Measurements from ENCODE around the gene OSCAR. TPM values are rescaled to one million over a fixed set of nuclear protein-coding genes. Genes with fewer than 3 reads are reported as not detected.

Gene OSCAR
- total RNA-seq, 2 experiments from 2014 or later, result 0.68 to 0.76 TPM

GRCh38 chr19:54095136-54095858 is 5.3 kb downstream of the OSCAR start:
- peak overlapping the region; percentile 67 for H3K4me3 Mint-ChIP-seq
- no peaks in the 10 kb centered on the region for H3K36me3 Mint-ChIP-seq (ENCODE audit: low read depth)
- H3K27ac Mint-ChIP-seq, result no peak overlapping the region
- ChIA-PET CTCF (interaction anchor here (0.9 to 1.7 kb wide), 2 partner anchors 8 to 241 kb away, joined by 3 to 4 read pairs; no protein-coding TSS in a partner anchor), POLR2A (interaction anchor here (1.9 kb wide), 1 partner anchor 20 kb away, joined by 7 read pairs; the partner anchor contains the start of genes PRPF31 and TFPT)
- intact Hi-C loops (cut with micrococcal nuclease), result no loop called here
- H3K9me3 Mint-ChIP-seq, result no peaks in the 10 kb centered on the region
- peaks cover 6% of the 10 kb centered on the region for H3K4me1 Mint-ChIP-seq (ENCODE audit: low read depth)
- TF ChIP-seq CTCF (IDR thresholded peaks at IDR 0.05), result no peak
- DNase-seq (no peak), ATAC-seq (no peak)
- peaks cover 21% of the 10 kb centered on the region for H3K27me3 Mint-ChIP-seq

- POLR2A ChIA-PET, result interaction anchor here (1.9 kb wide), 1 partner anchor 21 kb away, joined by 7 read pairs; the partner anchor contains the start of genes PRPF31 and TFPT
- peaks cover 6% of the 10 kb centered on the region for H3K4me1 Mint-ChIP-seq (ENCODE audit: low read depth)
- no peak for TF ChIP-seq CTCF (IDR thresholded peaks at IDR 0.05)
- no peak overlapping the region for H3K4me3 Mint-ChIP-seq
- intact Hi-C loops (cut with micrococcal nuclease), result no loop called here
- ATAC-seq, result no peak
- H3K36me3 Mint-ChIP-seq (ENCODE audit: low read depth), result no peaks in the 10 kb centered on the region
- CTCF ChIA-PET, result interaction anchor here (1.7 kb wide), 1 partner anchor 240 kb away, joined by 4 read pairs; no protein-coding TSS in a partner anchor
- H3K27me3 Mint-ChIP-seq, result peaks cover 21% of the 10 kb centered on the region
- no peaks in the 10 kb centered on the region for H3K9me3 Mint-ChIP-seq
- DNase-seq, result no peak
- no peak overlapping the region for H3K27ac Mint-ChIP-seq
Measured at GRCh38 chr19:54094426-54095000, 6.1 kb downstream of the OSCAR start.

GRCh38 chr19:54084410-54084809 is 16.2 kb downstream of the OSCAR start:
- no peak overlapping the region for H3K4me3 Mint-ChIP-seq
- ChIA-PET POLR2A (no interaction called here), CTCF (no interaction called here)
- ATAC-seq, result no peak
- intact Hi-C loops (cut with micrococcal nuclease), result no loop called here
- peaks cover 1% of the 10 kb centered on the region for H3K27me3 Mint-ChIP-seq
- no peak for DNase-seq
- peaks cover 9% of the 10 kb centered on the region for H3K9me3 Mint-ChIP-seq
- H3K27ac Mint-ChIP-seq, result no peak overlapping the region
- H3K4me1 Mint-ChIP-seq (ENCODE audit: low read depth), result no peaks in the 10 kb centered on the region
- no peak for TF ChIP-seq CTCF (IDR thresholded peaks at IDR 0.05)
- no peaks in the 10 kb centered on the region for H3K36me3 Mint-ChIP-seq (ENCODE audit: low read depth)

- peaks cover 9% of the 10 kb centered on the region for H3K9me3 Mint-ChIP-seq
- no peak for ATAC-seq
- no peak within 1 kb of the TSS for H3K27ac Mint-ChIP-seq
- POLR2A ChIA-PET, result interaction anchor here (0.6 kb wide), 1 partner anchor 12 kb away, joined by 3 read pairs; no protein-coding TSS in a partner anchor
- no peaks in the 10 kb centered on the region for H3K36me3 Mint-ChIP-seq (ENCODE audit: low read depth)
- CTCF ChIA-PET, result no interaction called here
- DNase-seq, result no peak
- intact Hi-C loops (cut with micrococcal nuclease), result no loop called here
- H3K4me3 Mint-ChIP-seq, result no peak within 1 kb of the TSS
- peaks cover 1% of the 10 kb centered on the region for H3K27me3 Mint-ChIP-seq
- no peaks in the 10 kb centered on the region for H3K4me1 Mint-ChIP-seq (ENCODE audit: low read depth)
- no peak for TF ChIP-seq CTCF (IDR thresholded peaks at IDR 0.05)
Measured at GRCh38 chr19:54081032-54081431, 19.6 kb downstream of the OSCAR start, which contains the start of gene TARM1. Gene TARM1, minus strand, starts transcription at chr19:54081365. Its CDS starts 25 bp downstream, at chr19:54081340.

GRCh38 chr19:54077334-54077733 is 23.3 kb downstream of the OSCAR start:
- Mint-ChIP-seq H3K27ac (no peak overlapping the region), H3K4me1 (ENCODE audit: low read depth) (no peaks in the 10 kb centered on the region), H3K27me3 (no peaks in the 10 kb centered on the region), H3K36me3 (ENCODE audit: low read depth) (no peaks in the 10 kb centered on the region), H3K9me3 (peaks cover 4% of the 10 kb centered on the region), H3K4me3 (no peak overlapping the region)
- ChIA-PET POLR2A (no interaction called here), CTCF (no interaction called here)
- intact Hi-C loops (cut with micrococcal nuclease), result no loop called here
- DNase-seq (no peak), ATAC-seq (no peak)
- no peak for TF ChIP-seq CTCF (IDR thresholded peaks at IDR 0.05)

Measured in activated CD8-positive, alpha-beta T cell treated with anti-CD3 and anti-CD28 coated beads for 36 hours (primary cell).